NCI-H2227 (cell line): Measurements from ENCODE around the gene WDR72.
"Not testable (repeated sequence)": the region's sequence is repeated elsewhere in the genome, so short reads cannot be mapped to it uniquely, and the experiment has no call there.

Experiments
- DNase-seq: peaks from one replicate; lab custom pipeline; 2025; ENCODE audit not compliant: unreplicated experiment; lab: John Stamatoyannopoulos, UW

The WDR72 gene

GRCh38 chr15:53759411-53759931 lies at the start of gene WDR72:
TSS of gene WDR72 (minus strand) at chr15:53759663. CDS start at chr15:53733149, 26,514 bp downstream.
- DNase-seq = peak; percentile 58

- peak; percentile 33 for DNase-seq
Observed at GRCh38 chr15:53808058-53808706, 48.7 kb upstream of the WDR72 start.

GRCh38 chr15:53807501-53807900 lies 48.0 kb upstream of the WDR72 start:
- DNase-seq = no peak

- DNase-seq = no peak
Observed at GRCh38 chr15:53802672-53803071, 43.2 kb upstream of the WDR72 start.

GRCh38 chr15:53791581-53791980 lies 32.1 kb upstream of the WDR72 start:
- no peak for DNase-seq

- DNase-seq = no peak
Observed at GRCh38 chr15:53789654-53790375, 30.4 kb upstream of the WDR72 start.

- DNase-seq = no peak
Observed at GRCh38 chr15:53786401-53786800, 26.9 kb upstream of the WDR72 start.

- not testable (repeated sequence) for DNase-seq
Observed at GRCh38 chr15:53785241-53785640, 25.8 kb upstream of the WDR72 start.

GRCh38 chr15:53762916-53763315 lies 3.5 kb upstream of the WDR72 start:
- no peak for DNase-seq

GRCh38 chr15:53758412-53758811 lies 1.1 kb downstream of the WDR72 start:
- DNase-seq = no peak

- no peak for DNase-seq
Observed at GRCh38 chr15:53757906-53758305, 1.6 kb downstream of the WDR72 start.

GRCh38 chr15:53753813-53754212 lies 5.7 kb downstream of the WDR72 start:
- DNase-seq = no peak

- no peak for DNase-seq
Observed at GRCh38 chr15:53752406-53752805, 7.1 kb downstream of the WDR72 start.

GRCh38 chr15:53747501-53748068 lies 11.9 kb downstream of the WDR72 start:
- DNase-seq = no peak

GRCh38 chr15:53746101-53746500 lies 13.4 kb downstream of the WDR72 start:
- DNase-seq = no peak

GRCh38 chr15:53739651-53740050 lies 19.8 kb downstream of the WDR72 start:
- no peak for DNase-seq

GRCh38 chr15:53739187-53739586 lies 20.3 kb downstream of the WDR72 start:
- no peak for DNase-seq

GRCh38 chr15:53721334-53722087 lies 38.0 kb downstream of the WDR72 start:
- DNase-seq = no peak

- DNase-seq = peak; percentile 50
Observed at GRCh38 chr15:53716909-53717876, 42.3 kb downstream of the WDR72 start.

GRCh38 chr15:53713218-53713617 lies 46.2 kb downstream of the WDR72 start:
- no peak for DNase-seq
